ENCODE measurements around the gene DNAJC4. TPM values are rescaled to one million over a fixed set of nuclear protein-coding genes. Genes with fewer than 3 reads are reported as not detected.

Gene DNAJC4
- total RNA-seq, 1 donor from 2014 or later: 17.6 TPM

- DNase-seq (ENCODE audit: low read depth): no peak
- no peak for TF ChIP-seq CTCF (conservative IDR thresholded peaks at IDR 0.05; ENCODE audit: low read depth, low read length)
- H3K4me3 ChIP-seq (ENCODE audit: low read depth, low read length): peak overlapping the region; percentile 100
These were observed 5.3 kb upstream of the DNAJC4 start for GRCh38 chr11:64224891-64225607.

GRCh38 chr11:64225608-64226506 lies 4.5 kb upstream of the DNAJC4 start, which contains the start of the genes NUDT22 and TRPT1:
Gene NUDT22, plus strand, starts transcription at chr11:64226274. Its CDS starts 379 bp downstream, at chr11:64226653.
Gene TRPT1, minus strand, starts transcription at chr11:64226186. Its CDS starts 326 bp downstream, at chr11:64225860.
- peak; percentile 39 for TF ChIP-seq CTCF (conservative IDR thresholded peaks at IDR 0.05; ENCODE audit: low read depth, low read length)
- peak within 1 kb of the TSS; percentile 100 for H3K4me3 ChIP-seq (ENCODE audit: low read depth, low read length)
- no peak for DNase-seq (ENCODE audit: low read depth)

- no peak for TF ChIP-seq CTCF (conservative IDR thresholded peaks at IDR 0.05; ENCODE audit: low read depth, low read length)
- no peak for DNase-seq (ENCODE audit: low read depth)
- peak overlapping the region; percentile 100 for H3K4me3 ChIP-seq (ENCODE audit: low read depth, low read length)
These were observed 3.8 kb upstream of the DNAJC4 start for GRCh38 chr11:64226507-64227051.

GRCh38 chr11:64227405-64227956 lies 2.9 kb upstream of the DNAJC4 start:
- DNase-seq (ENCODE audit: low read depth): no peak
- peak overlapping the region; percentile 100 for H3K4me3 ChIP-seq (ENCODE audit: low read depth, low read length)
- no peak for TF ChIP-seq CTCF (conservative IDR thresholded peaks at IDR 0.05; ENCODE audit: low read depth, low read length)

GRCh38 chr11:64229090-64229743 lies 1.1 kb upstream of the DNAJC4 start:
- no peak for TF ChIP-seq CTCF (conservative IDR thresholded peaks at IDR 0.05; ENCODE audit: low read depth, low read length)
- no peak overlapping the region for H3K4me3 ChIP-seq (ENCODE audit: low read depth, low read length)

GRCh38 chr11:64229744-64230170 lies 591 bp upstream of the DNAJC4 start:
- H3K4me3 ChIP-seq (ENCODE audit: low read depth, low read length): peak overlapping the region; percentile 85
- TF ChIP-seq CTCF (conservative IDR thresholded peaks at IDR 0.05; ENCODE audit: low read depth, low read length): no peak
- DNase-seq (ENCODE audit: low read depth): no peak

More at GRCh38 chr11:64229090-64229743, 1.1 kb upstream of the DNAJC4 start:
- no peak for DNase-seq (ENCODE audit: low read depth)
